ENCODE data around the gene PI4KB. TPM values are rescaled to one million over a fixed set of nuclear protein-coding genes. Genes with fewer than 3 reads are reported as not detected.
A peak's percentile ranks its signal among the peaks of the same experiment; 100 is the strongest.

PI4KB gene
- total and polyA plus RNA-seq, 2 donors from 2014 or later, result 43.5 to 60.9 TPM

- peaks cover 0 to 31% (median 13%) of the 10 kb centered on the region in 3 donors for H3K36me3 ChIP-seq (ENCODE audit: control insufficient read depth in 2 of 3, insufficient read depth in 3 of 3, low read length in 3 of 3)
- TF ChIP-seq, protein P1, sequence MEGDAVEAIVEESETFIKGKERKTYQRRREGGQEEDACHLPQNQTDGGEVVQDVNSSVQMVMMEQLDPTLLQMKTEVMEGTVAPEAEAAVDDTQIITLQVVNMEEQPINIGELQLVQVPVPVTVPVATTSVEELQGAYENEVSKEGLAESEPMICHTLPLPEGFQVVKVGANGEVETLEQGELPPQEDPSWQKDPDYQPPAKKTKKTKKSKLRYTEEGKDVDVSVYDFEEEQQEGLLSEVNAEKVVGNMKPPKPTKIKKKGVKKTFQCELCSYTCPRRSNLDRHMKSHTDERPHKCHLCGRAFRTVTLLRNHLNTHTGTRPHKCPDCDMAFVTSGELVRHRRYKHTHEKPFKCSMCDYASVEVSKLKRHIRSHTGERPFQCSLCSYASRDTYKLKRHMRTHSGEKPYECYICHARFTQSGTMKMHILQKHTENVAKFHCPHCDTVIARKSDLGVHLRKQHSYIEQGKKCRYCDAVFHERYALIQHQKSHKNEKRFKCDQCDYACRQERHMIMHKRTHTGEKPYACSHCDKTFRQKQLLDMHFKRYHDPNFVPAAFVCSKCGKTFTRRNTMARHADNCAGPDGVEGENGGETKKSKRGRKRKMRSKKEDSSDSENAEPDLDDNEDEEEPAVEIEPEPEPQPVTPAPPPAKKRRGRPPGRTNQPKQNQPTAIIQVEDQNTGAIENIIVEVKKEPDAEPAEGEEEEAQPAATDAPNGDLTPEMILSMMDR (IDR thresholded peaks at IDR 0.05; ENCODE audit: borderline replicate concordance, extremely low read depth, insufficient read depth), result no peak
These were observed 40.6 kb upstream of the PI4KB start for GRCh38 chr1:151367658-151368392.

DNA sequence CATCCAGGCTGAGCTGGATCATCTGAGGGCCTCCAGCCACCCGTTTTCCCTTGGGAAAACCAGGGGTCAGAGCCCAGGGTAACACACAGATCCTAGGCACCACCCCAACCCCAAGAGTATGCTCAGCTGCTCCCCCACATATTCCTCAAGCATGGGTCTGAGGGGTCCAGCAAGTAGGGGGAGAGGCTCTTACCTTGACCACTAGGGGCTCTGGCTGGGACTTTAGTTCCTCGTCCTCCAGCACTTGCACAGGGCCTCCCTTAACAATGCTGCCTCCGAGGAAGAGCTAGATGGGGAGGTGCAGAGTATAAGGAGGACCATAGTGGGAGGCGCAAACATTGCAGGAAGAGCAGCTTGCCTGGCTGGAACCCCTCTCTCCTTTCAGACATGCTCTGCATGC lies 37.8 kb upstream of the PI4KB start:
- H3K36me3 ChIP-seq (ENCODE audit: control insufficient read depth in 2 of 3, insufficient read depth in 3 of 3, low read length in 3 of 3), result peaks cover 0 to 31% (median 13%) of the 10 kb centered on the region in 3 donors
- H3K4me1 ChIP-seq (ENCODE audit: control insufficient read depth in 2 of 3, insufficient read depth in 2 of 3, low read depth in 1 of 3, low read length in 3 of 3), result peaks cover 0 to 26% (median 25%) of the 10 kb centered on the region in 3 donors
- intact Hi-C loops (cut with DNase I), result no loop called here
- no peak overlapping the region for H3K27ac ChIP-seq (ENCODE audit: low read depth in 2 of 2, low read length in 2 of 2)
- peaks cover 0 to 2% (median 0%) of the 10 kb centered on the region in 3 donors for H3K9me3 ChIP-seq (ENCODE audit: control insufficient read depth in 2 of 3, insufficient read depth in 1 of 3, low read length in 3 of 3)
- TF ChIP-seq, protein P1 (IDR thresholded peaks at IDR 0.05; ENCODE audit: borderline replicate concordance, extremely low read depth, insufficient read depth), result no peak
- no peak overlapping the region for H3K9ac ChIP-seq (ENCODE audit: low read length in 3 of 3)
- DNase-seq (no peak), FAIRE-seq (no peak)
- no peaks in the 10 kb centered on the region for H3K27me3 ChIP-seq (ENCODE audit: control insufficient read depth, insufficient read depth, low read length)
- H3K4me3 ChIP-seq (ENCODE audit: low read length in 3 of 3), result no peak overlapping the region

More at GRCh38 chr1:151367658-151368392, 40.6 kb upstream of the PI4KB start:
- Histone ChIP-seq H3K9me3 (ENCODE audit: control insufficient read depth in 2 of 3, insufficient read depth in 1 of 3, low read length in 3 of 3) (no peaks in the 10 kb centered on the region), H3K4me1 (ENCODE audit: control insufficient read depth in 2 of 3, insufficient read depth in 2 of 3, low read depth in 1 of 3, low read length in 3 of 3) (peaks cover 0 to 48% (median 42%) of the 10 kb centered on the region in 3 donors), H3K9ac (ENCODE audit: low read length in 3 of 3) (peak overlapping the region in 2 of 3 donors; percentile 17 to 21), H3K27me3 (ENCODE audit: control insufficient read depth, insufficient read depth, low read length) (no peaks in the 10 kb centered on the region), H3K4me3 (ENCODE audit: low read length in 3 of 3) (peak overlapping the region in 1 of 3 donors; percentile 9), H3K27ac (ENCODE audit: low read depth in 2 of 2, low read length in 2 of 2) (peak overlapping the region; percentile 68 to 84)
- intact Hi-C loops (cut with DNase I), result no loop called here
- DNase-seq (peak in 1 of 5 donors; percentile 6), FAIRE-seq (no peak)

GRCh38 chr1:151362308-151363155 lies 35.3 kb upstream of the PI4KB start:
- intact Hi-C loops (cut with DNase I), result no loop called here
- no peak for FAIRE-seq
- no peak for DNase-seq
- no peak overlapping the region for H3K4me3 ChIP-seq (ENCODE audit: low read length in 3 of 3)
- peaks cover 0 to 2% (median 0%) of the 10 kb centered on the region in 3 donors for H3K9me3 ChIP-seq (ENCODE audit: control insufficient read depth in 2 of 3, insufficient read depth in 1 of 3, low read length in 3 of 3)
- TF ChIP-seq, protein P1 (IDR thresholded peaks at IDR 0.05; ENCODE audit: borderline replicate concordance, extremely low read depth, insufficient read depth), result no peak
- H3K9ac ChIP-seq (ENCODE audit: low read length in 3 of 3), result no peak overlapping the region
- H3K27ac ChIP-seq (ENCODE audit: low read depth in 2 of 2, low read length in 2 of 2), result no peak overlapping the region
- peaks cover 0 to 31% (median 13%) of the 10 kb centered on the region in 3 donors for H3K36me3 ChIP-seq (ENCODE audit: control insufficient read depth in 2 of 3, insufficient read depth in 3 of 3, low read length in 3 of 3)
- H3K4me1 ChIP-seq (ENCODE audit: control insufficient read depth in 2 of 3, insufficient read depth in 2 of 3, low read depth in 1 of 3, low read length in 3 of 3), result peaks cover 0 to 2% (median 2%) of the 10 kb centered on the region in 3 donors
- no peaks in the 10 kb centered on the region for H3K27me3 ChIP-seq (ENCODE audit: control insufficient read depth, insufficient read depth, low read length)
